Muscle of arm (tissue), 12 donors: Measurements from ENCODE around the gene UTP3. TPM values are rescaled to one million over a fixed set of nuclear protein-coding genes. Genes with fewer than 3 reads are reported as not detected.
A peak's percentile ranks its signal among the peaks of the same experiment; 100 is the strongest.
"Not testable (repeated sequence)": the region's sequence is repeated elsewhere in the genome, so short reads cannot be mapped to it uniquely, and the experiment has no call there.

ENCODE experiments used
- DNase-seq: peaks from one replicate; pipeline ENCODE4 v3.0.0-alpha.2; 2013
- polyA plus RNA-seq, 12 donors: library from polyadenylated mRNA; unstranded; fragments of 120-200 nt; gene quantifications; one replicate each; pipeline ENCODE4 v1.2.1, GENCODE V29; 2013; ENCODE audit not compliant: insufficient read length in 12 of 12

The UTP3 gene
- polyA plus RNA-seq, 12 donors = 19.0 to 29.4 (median 24.1) TPM; not detected in 1

GRCh38 chr4:70680934-70681333, 7.4 kb upstream of the UTP3 start:
- DNase-seq = no peak

GRCh38 chr4:70681704-70682103, 6.6 kb upstream of the UTP3 start:
- no peak for DNase-seq

- DNase-seq = not testable (repeated sequence)
These were observed 6.2 kb upstream of the UTP3 start for GRCh38 chr4:70682142-70682541.

- DNase-seq = no peak
These were observed 940 bp upstream of the UTP3 start for GRCh38 chr4:70687392-70687791.

GRCh38 chr4:70688795-70689231, 481 bp downstream of the UTP3 start:
- DNase-seq = no peak

- no peak for DNase-seq
These were observed 3.3 kb downstream of the UTP3 start for GRCh38 chr4:70691661-70692060.

GRCh38 chr4:70694633-70695032, 6.3 kb downstream of the UTP3 start:
- DNase-seq = not testable (repeated sequence)

GRCh38 chr4:70698435-70698834, 10.1 kb downstream of the UTP3 start:
- DNase-seq = not testable (repeated sequence)

- DNase-seq = no peak
These were observed 12.4 kb downstream of the UTP3 start for GRCh38 chr4:70700712-70701111.

GRCh38 chr4:70701271-70701670, 12.9 kb downstream of the UTP3 start:
- no peak for DNase-seq

GRCh38 chr4:70702592-70702991, 14.3 kb downstream of the UTP3 start:
- DNase-seq = not testable (repeated sequence)

- DNase-seq = no peak
These were observed 15.4 kb downstream of the UTP3 start for GRCh38 chr4:70703619-70704214.

- DNase-seq = peak; percentile 78
These were observed 16.0 kb downstream of the UTP3 start for GRCh38 chr4:70704215-70704930.

GRCh38 chr4:70704931-70705182, 16.5 kb downstream of the UTP3 start:
- peak; percentile 6 for DNase-seq

- DNase-seq = peak; percentile 71
These were observed 17.1 kb downstream of the UTP3 start for GRCh38 chr4:70705183-70706043.

- DNase-seq = no peak
These were observed 17.7 kb downstream of the UTP3 start for GRCh38 chr4:70706044-70706461.

- DNase-seq = no peak
These were observed 18.2 kb downstream of the UTP3 start for GRCh38 chr4:70706516-70706915.

- DNase-seq = no peak
These were observed 21.4 kb downstream of the UTP3 start for GRCh38 chr4:70709611-70710205.

- DNase-seq = no peak
These were observed 23.3 kb downstream of the UTP3 start for GRCh38 chr4:70711599-70711998.

- no peak for DNase-seq
These were observed 23.8 kb downstream of the UTP3 start for GRCh38 chr4:70712150-70712549.

- no peak for DNase-seq
These were observed 24.5 kb downstream of the UTP3 start for GRCh38 chr4:70712604-70713452.
